Stimulated activated naive CD8-positive, alpha-beta T cell treated with anti-CD3 and anti-CD28 coated beads, Interleukin-15, amount 100 ng/mL, for 72 hours (primary cell): Measurements from ENCODE around the gene BCAP29.
"Not testable (repeated sequence)": the region's sequence is repeated elsewhere in the genome, so short reads cannot be mapped to it uniquely, and the experiment has no call there.

Source experiments
- ATAC-seq: fragments of 150-1000 bp; cut with Tn5 transposase; 2 replicates; pipeline ENCODE4 v1.10.0; 2021; ENCODE audit warnings: mild to moderate bottlenecking, moderate library complexity
- DNase-seq, 2 donors: peaks; one replicate each; pipeline ENCODE4 v3.0.0; 2021 to 2022
- H3K27ac Mint-ChIP-seq, 2 donors: one replicate each; pipeline ENCODE4 v1.8.0; 2022; ENCODE audit warnings: mild to moderate bottlenecking in 2 of 2, mixed read lengths in 2 of 2, moderate library complexity in 2 of 2
- H3K27me3 Mint-ChIP-seq: one replicate; pipeline ENCODE4 v1.8.0; 2022; ENCODE audit warnings: mixed read lengths
- H3K4me1 Mint-ChIP-seq: one replicate; pipeline ENCODE4 v1.8.0; 2022; ENCODE audit warnings: mild to moderate bottlenecking, mixed read lengths
- H3K4me3 Mint-ChIP-seq, 2 donors: one replicate each; pipeline ENCODE4 v1.8.0; 2022; ENCODE audit warnings: mild to moderate bottlenecking in 2 of 2, mixed read lengths in 2 of 2, moderate library complexity in 1 of 2
- H3K9me3 Mint-ChIP-seq, 2 donors: one replicate each; pipeline ENCODE4 v1.8.0; 2022; ENCODE audit warnings: mixed read lengths in 2 of 2

The BCAP29 gene

GRCh38 chr7:107579885-107580715 lies at the start of gene BCAP29:
Gene BCAP29, plus strand, starts transcription at chr7:107580246. Its CDS starts 527 bp downstream, at chr7:107580773.
- Mint-ChIP-seq H3K9me3 (no peaks in the 10 kb centered on the region), H3K4me1 (peaks cover 17% of the 10 kb centered on the region), H3K4me3 (peak within 1 kb of the TSS; percentile 89 to 90), H3K27me3 (no peaks in the 10 kb centered on the region), H3K27ac (peak within 1 kb of the TSS; percentile 94)
- DNase-seq (peak; percentile 73 to 80), ATAC-seq (peak; percentile 98)

- no peak overlapping the region for H3K27ac Mint-ChIP-seq
Measured at GRCh38 chr7:107530751-107531150, 49.3 kb upstream of the BCAP29 start.

DNA sequence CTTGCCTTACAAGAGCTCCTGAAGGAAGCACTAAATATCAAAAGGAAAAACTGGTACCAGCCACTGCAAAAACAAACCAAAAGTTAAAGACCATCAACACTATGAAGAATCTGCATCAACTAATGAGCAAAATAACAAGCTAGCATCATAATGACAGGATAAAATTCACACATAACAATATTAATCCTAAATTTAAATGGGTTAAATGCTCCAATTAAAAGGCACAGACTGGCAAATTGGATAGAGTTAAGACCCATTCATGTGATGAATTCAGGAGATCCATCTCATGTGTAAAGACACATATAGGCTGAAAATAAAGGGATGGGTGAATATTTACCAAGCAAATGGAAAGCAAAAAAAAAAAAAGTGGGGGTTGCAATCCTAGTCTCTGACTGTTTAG lies 45.9 kb upstream of the BCAP29 start:
- H3K27ac Mint-ChIP-seq, result no peak overlapping the region
- no peak for DNase-seq
- peaks cover 35% of the 10 kb centered on the region for H3K4me1 Mint-ChIP-seq
- no peak overlapping the region for H3K4me3 Mint-ChIP-seq
- no peaks in the 10 kb centered on the region for H3K27me3 Mint-ChIP-seq
- no peak for ATAC-seq
- H3K9me3 Mint-ChIP-seq, result peaks cover 13 to 20% of the 10 kb centered on the region in 2 donors

More at GRCh38 chr7:107530751-107531150, 49.3 kb upstream of the BCAP29 start:
- no peak for ATAC-seq
- H3K27me3 Mint-ChIP-seq, result no peaks in the 10 kb centered on the region
- H3K4me3 Mint-ChIP-seq, result no peak overlapping the region
- DNase-seq, result no peak
- H3K4me1 Mint-ChIP-seq, result peaks cover 35% of the 10 kb centered on the region
- peaks cover 11 to 13% of the 10 kb centered on the region in 2 donors for H3K9me3 Mint-ChIP-seq

DNA sequence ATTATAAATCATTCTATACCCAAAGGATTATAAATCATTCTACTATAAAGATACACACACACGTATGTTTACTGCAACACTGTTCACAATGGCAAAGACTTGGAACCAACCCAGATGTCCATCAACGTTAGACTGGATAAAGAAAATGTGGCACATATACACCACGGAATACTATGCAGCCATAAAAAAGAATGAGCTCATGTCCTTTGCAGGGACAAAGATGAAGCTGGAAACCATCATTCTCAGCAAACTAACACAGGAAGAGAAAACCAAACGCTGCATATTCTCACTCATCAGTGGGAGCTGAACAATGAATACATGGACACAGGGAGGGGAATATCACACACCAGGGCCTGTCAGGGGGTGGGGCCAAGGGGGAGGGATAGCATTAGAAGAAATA lies 42.8 kb upstream of the BCAP29 start:
- H3K27me3 Mint-ChIP-seq, H3K27ac Mint-ChIP-seq, H3K4me3 Mint-ChIP-seq, ATAC-seq, DNase-seq: not testable (repeated sequence)
- H3K4me1 Mint-ChIP-seq, result peaks cover 30% of the 10 kb centered on the region
- H3K9me3 Mint-ChIP-seq, result peaks cover 13 to 20% of the 10 kb centered on the region in 2 donors

DNA sequence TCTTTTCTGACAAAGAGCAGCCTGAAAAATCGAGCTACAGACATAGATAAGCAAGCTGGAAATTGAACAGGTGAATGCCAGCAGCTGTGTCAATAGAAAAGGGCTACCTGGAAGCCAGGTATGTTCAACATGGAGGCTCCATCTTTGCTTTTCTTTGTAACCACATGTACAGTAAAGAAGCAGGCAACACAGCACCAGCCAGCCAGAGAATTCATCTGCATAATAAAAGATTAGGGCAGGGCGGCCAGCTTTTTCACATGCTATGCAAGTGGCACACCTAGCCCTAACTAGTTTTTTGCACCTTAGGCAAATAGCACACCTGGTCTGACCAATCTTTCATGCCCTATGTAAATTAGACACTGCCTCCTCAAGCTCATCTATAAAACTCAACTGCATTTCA lies 42.0 kb upstream of the BCAP29 start:
- Mint-ChIP-seq H3K9me3 (peaks cover 13 to 20% of the 10 kb centered on the region in 2 donors), H3K4me3 (no peak overlapping the region), H3K27me3 (no peaks in the 10 kb centered on the region), H3K27ac (no peak overlapping the region), H3K4me1 (peaks cover 27% of the 10 kb centered on the region)
- ATAC-seq, result no peak
- DNase-seq, result no peak

DNA sequence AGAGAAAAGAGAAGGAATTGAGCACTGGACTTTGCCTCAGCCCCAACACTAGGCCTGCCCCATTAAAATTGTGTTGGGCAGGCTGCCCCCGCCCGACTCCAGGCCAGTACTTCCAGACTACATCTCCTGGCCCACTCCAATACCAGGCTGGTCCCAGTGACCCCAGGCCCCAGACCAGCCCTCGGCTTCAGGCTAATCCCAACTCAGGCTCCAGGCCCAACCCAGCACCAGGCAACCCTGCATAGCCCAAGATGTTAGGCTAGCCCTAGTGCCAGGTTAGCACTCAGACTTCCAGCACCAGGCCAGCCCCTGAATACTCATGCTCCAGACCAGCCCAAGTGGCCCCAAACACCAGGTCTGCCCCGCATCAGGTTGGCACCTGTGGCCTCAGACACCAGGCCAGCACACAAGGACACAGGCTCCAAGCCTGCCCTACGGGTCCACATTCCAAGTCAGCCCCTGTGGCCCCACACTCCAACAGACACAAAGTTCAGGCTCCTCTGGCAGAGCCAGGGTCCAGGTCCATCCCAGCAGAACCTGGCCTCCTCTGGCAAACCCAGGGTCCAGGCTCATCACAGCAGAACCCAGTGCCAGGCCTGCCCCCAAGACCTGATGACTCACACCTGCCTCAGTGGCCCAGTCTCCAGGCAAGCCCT lies 36.6 kb upstream of the BCAP29 start:
- H3K4me3 Mint-ChIP-seq, result no peak overlapping the region
- DNase-seq (no peak), ATAC-seq (no peak)
- H3K4me1 Mint-ChIP-seq, result peaks cover 5% of the 10 kb centered on the region
- H3K27ac Mint-ChIP-seq, result no peak overlapping the region
- peaks cover 14 to 17% of the 10 kb centered on the region in 2 donors for H3K9me3 Mint-ChIP-seq
- H3K27me3 Mint-ChIP-seq, result no peaks in the 10 kb centered on the region

GRCh38 chr7:107544848-107545591 lies 35.0 kb upstream of the BCAP29 start:
- H3K4me1 Mint-ChIP-seq, result peaks cover 5% of the 10 kb centered on the region
- DNase-seq, result no peak
- no peaks in the 10 kb centered on the region for H3K27me3 Mint-ChIP-seq
- H3K27ac Mint-ChIP-seq, result no peak overlapping the region
- peaks cover 15 to 20% of the 10 kb centered on the region in 2 donors for H3K9me3 Mint-ChIP-seq
- ATAC-seq, result no peak
- H3K4me3 Mint-ChIP-seq, result no peak overlapping the region

- no peaks in the 10 kb centered on the region for H3K27me3 Mint-ChIP-seq
- no peak for DNase-seq
- H3K9me3 Mint-ChIP-seq, result peaks cover 6 to 9% of the 10 kb centered on the region in 2 donors
- H3K4me1 Mint-ChIP-seq, result peaks cover 25% of the 10 kb centered on the region
- H3K27ac Mint-ChIP-seq, result no peak overlapping the region
- ATAC-seq, result no peak
- H3K4me3 Mint-ChIP-seq, result no peak overlapping the region
Measured at GRCh38 chr7:107551936-107552335, 28.1 kb upstream of the BCAP29 start.

- DNase-seq (no peak), ATAC-seq (peak; percentile 72)
- peaks cover 46% of the 10 kb centered on the region for H3K4me1 Mint-ChIP-seq
- H3K4me3 Mint-ChIP-seq, result no peak overlapping the region
- H3K9me3 Mint-ChIP-seq, result no peaks in the 10 kb centered on the region
- H3K27me3 Mint-ChIP-seq, result no peaks in the 10 kb centered on the region
- H3K27ac Mint-ChIP-seq, result no peak overlapping the region
Measured at GRCh38 chr7:107555893-107556292, 24.2 kb upstream of the BCAP29 start.

DNA sequence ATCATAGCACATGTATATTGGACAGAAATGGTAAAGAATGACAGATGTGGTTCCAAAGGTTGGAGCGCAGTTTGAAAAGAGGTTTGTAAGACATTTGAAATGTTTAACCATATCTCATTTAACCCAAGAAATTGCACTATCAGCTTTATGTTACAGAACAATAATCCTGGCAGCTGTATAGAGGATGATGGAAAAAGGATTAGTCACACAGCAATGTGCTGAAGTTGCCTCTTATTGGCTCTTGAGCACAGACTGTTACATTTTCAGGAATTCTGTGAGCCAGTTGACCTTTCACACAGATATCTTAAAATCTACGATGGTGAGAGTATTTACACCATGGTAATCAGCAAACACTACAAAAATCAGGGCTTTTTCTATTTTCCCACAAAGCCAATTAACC lies 20.2 kb upstream of the BCAP29 start:
- Mint-ChIP-seq H3K4me1 (peaks cover 65% of the 10 kb centered on the region), H3K4me3 (peak overlapping the region; percentile 34 to 90), H3K27me3 (no peaks in the 10 kb centered on the region), H3K9me3 (no peaks in the 10 kb centered on the region), H3K27ac (no peak overlapping the region)
- DNase-seq (no peak), ATAC-seq (no peak)

DNA sequence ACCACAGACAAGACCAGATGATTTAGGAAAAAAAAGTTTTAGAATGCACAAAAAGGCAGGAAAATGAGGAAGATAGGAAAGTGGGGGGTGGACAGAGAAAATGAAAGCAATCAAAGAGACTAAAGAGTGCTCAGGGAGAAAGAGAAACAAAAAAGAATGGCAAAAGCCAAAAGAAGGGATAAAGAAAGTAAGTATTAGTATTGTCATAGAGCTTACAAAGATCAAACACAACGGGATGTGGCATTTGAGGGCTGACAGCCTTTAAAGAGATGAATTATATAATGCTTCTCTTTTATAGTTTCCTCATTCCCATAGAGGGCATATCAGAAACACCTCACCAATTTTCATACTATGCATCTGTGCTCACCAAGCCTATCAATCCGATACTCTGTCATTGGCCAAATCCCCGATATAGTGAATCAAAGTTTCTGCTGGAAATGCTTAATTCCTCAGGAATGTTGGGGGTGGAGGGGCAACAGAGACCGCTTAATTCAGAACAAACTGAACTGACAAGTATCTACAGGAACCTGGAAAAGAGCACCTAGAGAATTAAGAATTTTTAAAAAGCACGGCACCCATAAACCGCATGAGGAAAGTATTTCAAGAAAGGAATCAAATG lies 19.0 kb upstream of the BCAP29 start:
- DNase-seq, result no peak
- ATAC-seq, result peak; percentile 60
- peaks cover 67% of the 10 kb centered on the region for H3K4me1 Mint-ChIP-seq
- no peaks in the 10 kb centered on the region for H3K27me3 Mint-ChIP-seq
- no peaks in the 10 kb centered on the region for H3K9me3 Mint-ChIP-seq
- peak overlapping the region; percentile 90 to 96 for H3K4me3 Mint-ChIP-seq
- peak overlapping the region in 1 of 2 donors; percentile 4 for H3K27ac Mint-ChIP-seq

DNA sequence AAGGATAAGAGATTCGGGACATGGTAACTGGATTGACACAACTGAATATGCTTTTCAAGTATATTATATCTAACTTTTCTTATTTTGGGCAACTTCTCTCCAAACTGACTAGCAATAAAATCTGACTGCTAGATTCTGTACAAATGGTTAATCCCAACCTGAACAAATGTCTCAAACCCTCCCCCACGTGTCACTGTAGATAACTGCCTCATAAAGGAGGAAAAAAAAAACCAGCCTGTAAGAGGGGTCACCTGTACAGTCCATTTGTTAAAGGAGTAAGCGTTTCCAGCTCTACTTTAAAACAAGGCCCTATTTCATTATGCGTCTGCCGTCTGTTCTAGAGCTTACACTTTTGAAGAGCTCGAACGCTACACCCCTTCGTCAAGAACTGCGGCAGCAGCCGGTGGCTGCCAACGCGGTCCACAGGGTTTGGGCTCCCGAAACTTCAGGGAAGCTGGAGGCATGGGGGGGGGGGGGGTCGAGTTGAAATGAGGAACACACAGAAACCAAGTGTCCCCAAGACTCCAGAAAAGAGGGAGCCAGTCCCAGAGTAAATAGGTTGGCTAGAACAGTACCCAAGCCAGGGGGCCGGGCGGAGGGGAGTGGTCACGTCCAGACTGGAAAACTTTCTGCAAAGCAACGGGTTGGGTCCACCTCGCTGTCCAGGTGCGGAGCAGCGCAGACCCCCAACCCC lies 16.8 kb upstream of the BCAP29 start:
- no peaks in the 10 kb centered on the region for H3K27me3 Mint-ChIP-seq
- H3K4me1 Mint-ChIP-seq, result peaks cover 62% of the 10 kb centered on the region

DNA sequence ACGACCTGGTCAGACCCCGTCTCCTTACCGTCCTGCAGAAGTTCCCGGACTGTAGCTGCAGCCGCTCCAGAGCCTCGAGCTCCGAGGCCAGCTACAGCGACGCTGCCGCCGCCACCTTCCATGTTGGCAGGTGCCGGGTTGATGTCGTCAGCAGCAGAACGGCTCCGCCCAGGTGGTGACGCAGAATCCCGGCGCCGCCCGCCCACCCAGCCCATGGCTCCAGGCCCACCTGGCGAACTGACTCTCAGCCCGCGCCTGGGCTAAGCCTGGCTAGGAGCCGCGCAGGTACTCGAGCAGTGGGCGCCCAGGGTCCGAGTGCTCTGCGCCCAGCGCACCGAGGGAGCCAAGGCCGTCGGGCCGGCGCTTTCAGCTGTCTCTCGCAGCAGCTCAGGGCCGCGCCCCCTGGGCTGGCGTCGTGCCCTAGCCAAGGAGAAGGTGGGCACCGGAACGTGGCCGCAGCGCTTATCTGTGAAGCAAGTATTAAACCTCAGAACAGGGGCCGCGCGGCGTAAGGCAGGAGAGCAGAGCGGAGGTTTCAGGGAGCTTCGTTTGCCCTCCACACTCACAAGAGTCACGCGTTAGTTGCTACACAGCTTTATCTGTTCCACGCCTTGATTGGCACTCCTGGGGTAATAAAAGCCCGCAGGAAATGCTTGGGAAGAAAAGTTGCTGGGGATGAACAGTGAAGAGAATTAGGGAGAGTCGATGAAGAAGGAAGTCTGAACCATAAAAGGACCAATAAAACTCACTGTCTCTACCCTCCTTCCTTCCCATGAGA lies 16.1 kb upstream of the BCAP29 start, which contains the start of the genes COG5 and DUS4L:
TSS of gene COG5 (minus strand) at position 146 of the 778 bp plus-strand sequence. CDS start at position 122, 24 bp downstream.
TSS of gene DUS4L (plus strand) at position 197 of the 778 bp plus-strand sequence. CDS start 3,100 bp downstream, outside the sequence.
- H3K4me1 Mint-ChIP-seq, result peaks cover 61% of the 10 kb centered on the region
- DNase-seq (peak; percentile 80), ATAC-seq (peak; percentile 94)
- H3K4me3 Mint-ChIP-seq, result peak within 1 kb of the TSS; percentile 90 to 96
- no peaks in the 10 kb centered on the region for H3K9me3 Mint-ChIP-seq
- H3K27ac Mint-ChIP-seq, result peak within 1 kb of the TSS; percentile 96 to 98
- no peaks in the 10 kb centered on the region for H3K27me3 Mint-ChIP-seq

More for the DNA sequence above, 16.8 kb upstream of the BCAP29 start:
- ATAC-seq, result peak; percentile 73
- H3K9me3 Mint-ChIP-seq, result no peaks in the 10 kb centered on the region
- no peak for DNase-seq
- H3K27ac Mint-ChIP-seq, result peak overlapping the region; percentile 96 to 98
- peak overlapping the region; percentile 90 to 96 for H3K4me3 Mint-ChIP-seq
